GM12892 (cell line): Measurements from ENCODE around the gene HPN.

ENCODE experiments used
- POLR2A ChIP-seq: IDR thresholded peaks from 2 replicates; pipeline ENCODE4 v1.6.1; 2011; ENCODE audit warnings: low read depth, low read length, control low read depth
- TAF1 ChIP-seq: IDR thresholded peaks from 2 replicates; pipeline ENCODE4 v1.6.1; 2011; ENCODE audit warnings: low read depth, mild to moderate bottlenecking, control low read depth, low read length, borderline replicate concordance

DNA sequence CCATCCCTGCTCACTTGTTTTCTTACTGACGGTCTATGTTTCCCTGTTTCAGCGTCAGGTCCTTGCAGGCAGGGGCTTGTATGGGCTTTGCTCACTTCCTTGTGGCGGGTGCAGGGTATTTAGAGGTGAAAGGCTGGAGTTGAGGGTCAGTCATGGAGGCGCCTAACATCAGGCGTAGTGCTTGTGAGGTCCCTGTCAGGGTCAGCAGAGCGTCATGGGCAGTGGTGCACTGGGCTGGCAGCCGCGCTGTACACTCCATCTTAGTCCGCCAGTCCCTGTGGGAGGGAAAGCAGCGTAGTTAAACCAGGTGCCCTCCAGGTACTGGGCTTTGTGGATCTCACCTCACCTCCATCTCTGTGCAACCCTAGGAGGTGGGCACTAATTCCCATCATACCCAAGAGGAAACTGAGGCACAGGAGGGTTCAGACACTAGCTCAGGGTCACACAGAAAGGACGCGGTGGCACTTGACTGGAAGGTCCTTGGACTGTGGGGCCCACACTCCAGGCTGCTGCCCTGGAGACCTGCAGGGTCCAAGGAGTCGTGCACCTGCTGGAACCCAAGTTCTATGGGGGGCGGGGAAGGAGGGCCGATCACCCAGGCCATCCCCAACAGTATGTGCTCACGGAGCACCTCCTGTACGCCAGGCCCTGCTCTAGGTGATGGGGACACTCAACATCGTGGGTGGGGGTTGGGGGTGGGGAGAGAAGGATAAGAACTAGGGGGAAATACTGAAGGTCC is 36.8 kb upstream of the HPN start:
- TF ChIP-seq POLR2A (no peak), TAF1 (no peak)
